Esophagus muscularis mucosa (tissue), 4 donors: Measurements from ENCODE around the gene ATXN10.

Source experiments
- CTCF ChIP-seq, 3 experiments: fragments of 200-600 bp in 2 of 3; fragments of 450-650 bp in 1 of 3; sonication (generic) in 2 of 3; IDR thresholded peaks; one replicate each; pipeline ENCODE4 v1.5.1; 2017 to 2019; ENCODE audit warnings: antibody characterized with exemption in 3 of 3, mild to moderate bottlenecking in 2 of 3, moderate library complexity in 1 of 3
- EP300 ChIP-seq: sonication (generic); formaldehyde crosslinking; IDR thresholded peaks from one replicate; pipeline ENCODE4 v1.6.1; 2017; ENCODE audit warnings: antibody characterized with exemption
- POLR2A ChIP-seq: fragments of 450-650 bp; IDR thresholded peaks from one replicate; pipeline ENCODE4 v1.6.1; 2017; ENCODE audit warnings: antibody characterized with exemption, moderate library complexity, mild to moderate bottlenecking, low read depth
- POLR2AphosphoS5 ChIP-seq, 2 donors: sonication (generic); formaldehyde crosslinking; IDR thresholded peaks; one replicate each; pipeline ENCODE4 v1.6.1; 2017; ENCODE audit warnings: antibody characterized with exemption in 2 of 2

GRCh38 chr22:45735273-45735672, 63.6 kb downstream of the ATXN10 start:
- TF ChIP-seq CTCF (IDR thresholded peaks at IDR 0.05) (no peak), POLR2A (no peak), POLR2AphosphoS5 (IDR thresholded peaks at IDR 0.05) (no peak), EP300 (no peak)
